IMR-90 (cell line): ENCODE results near the gene RBM23. TPM values are rescaled to one million over a fixed set of nuclear protein-coding genes. Genes with fewer than 3 reads are reported as not detected.
A peak's percentile ranks its signal among the peaks of the same experiment; 100 is the strongest.

ENCODE experiments used
- ATAC-seq: fragments of 200-7000 bp; cut with Tn5 transposase; 2 replicates; pipeline ENCODE4 v1.9.1; 2020; ENCODE audit warnings: low read depth, mild to moderate bottlenecking, moderate library complexity
- BruUV-seq: library from RNA; stranded (reverse); fragments of 400-500 nt; replicated peaks from 2 replicates; lab custom pipeline; 2021; lab: Mats Ljungman, UMichigan
- CTCF ChIA-PET: fragments of 300-600 bp; formaldehyde crosslinking; extraction: SDS; loops from one replicate; lab custom pipeline; 2021; ENCODE audit warnings: antibody characterized with exemption; lab: Yijun Ruan, JAX
- POLR2A ChIA-PET: fragments of 300-600 bp; sonication (Branson Sonifier 250); formaldehyde crosslinking; loops from one replicate; lab custom pipeline; 2022; ENCODE audit warnings: antibody characterized with exemption; ENCODE audit not compliant: unreplicated experiment; lab: Charles Lee
- DNase-seq: peaks from one replicate; pipeline ENCODE4 v3.0.0; 2013
- H2AFZ ChIP-seq: replicated peaks from 2 replicates; pipeline ENCODE3; 2013; ENCODE audit warnings: low read length, mild to moderate bottlenecking; ENCODE audit not compliant: poor library complexity
- H2AK5ac ChIP-seq: 2 replicates; pipeline ENCODE4 v1.6.1; 2013; ENCODE audit warnings: low read depth, low read length, inconsistent platforms
- H2AK9ac ChIP-seq: replicated peaks from 2 replicates; pipeline ENCODE3; 2013; ENCODE audit warnings: mild to moderate bottlenecking, low read depth, low read length, moderate library complexity; ENCODE audit not compliant: poor library complexity
- H2BK120ac ChIP-seq: 2 replicates; pipeline ENCODE4 v1.6.1; 2013; ENCODE audit warnings: low read depth, low read length, inconsistent platforms
- H2BK15ac ChIP-seq: 3 replicates; pipeline ENCODE4 v1.6.1; 2013; ENCODE audit warnings: low read depth, low read length, inconsistent platforms
- H2BK20ac ChIP-seq: 2 replicates; pipeline ENCODE4 v1.6.1; 2013; ENCODE audit warnings: low read depth, mild to moderate bottlenecking, inconsistent platforms, low read length, moderate library complexity
- H2BK5ac ChIP-seq: 2 replicates; pipeline ENCODE4 v1.6.1; 2013; ENCODE audit warnings: mild to moderate bottlenecking, low read depth, low read length, inconsistent platforms; ENCODE audit not compliant: poor library complexity, severe bottlenecking
- H3K14ac ChIP-seq: replicated peaks from 2 replicates; pipeline ENCODE4 v1.6.1; 2013; ENCODE audit warnings: low read depth, low read length, inconsistent platforms
- H3K18ac ChIP-seq: 2 replicates; pipeline ENCODE4 v1.6.1; 2013; ENCODE audit warnings: low read depth, low read length, control low read depth
- H3K23ac ChIP-seq: 2 replicates; pipeline ENCODE4 v1.6.1; 2013; ENCODE audit warnings: low read depth, low read length, inconsistent platforms
- H3K27ac ChIP-seq: 2 replicates; pipeline ENCODE4 v1.5.1; 2013; ENCODE audit warnings: mild to moderate bottlenecking, control low read depth, low read length; ENCODE audit not compliant: insufficient read depth
- H3K27me3 ChIP-seq: 2 replicates; pipeline ENCODE4 v1.6.1; 2013; ENCODE audit warnings: low read length; ENCODE audit not compliant: control insufficient read depth, insufficient read depth
- H3K36me3 ChIP-seq: 2 replicates; pipeline ENCODE4 v1.6.1; 2013; ENCODE audit warnings: low read length, mixed read lengths; ENCODE audit not compliant: control insufficient read depth, insufficient read depth
- H3K4ac ChIP-seq: 2 replicates; pipeline ENCODE4 v1.6.1; 2013; ENCODE audit warnings: low read depth, low read length, inconsistent platforms
- H3K4me1 ChIP-seq: 2 replicates; pipeline ENCODE4 v1.6.1; 2013; ENCODE audit warnings: low read length, mixed read lengths; ENCODE audit not compliant: control insufficient read depth, insufficient read depth
- H3K4me2 ChIP-seq: 2 replicates; pipeline ENCODE4 v1.6.1; 2013; ENCODE audit warnings: low read depth, mild to moderate bottlenecking, control low read depth, low read length, moderate library complexity
- H3K4me3 ChIP-seq: 2 replicates; pipeline ENCODE4 v1.5.1; 2013; ENCODE audit warnings: low read depth, mild to moderate bottlenecking, control low read depth, low read length, moderate library complexity; ENCODE audit not compliant: insufficient read depth
- H3K56ac ChIP-seq: 2 replicates; pipeline ENCODE4 v1.6.1; 2013; ENCODE audit warnings: low read length, inconsistent platforms; ENCODE audit not compliant: insufficient read depth; ENCODE audit errors: extremely low read depth
- H3K79me1 ChIP-seq, 2 experiments: 2 replicates each; pipeline ENCODE4 v1.6.1; 2013; ENCODE audit warnings: low read length in 2 of 2, inconsistent platforms in 1 of 2, low read depth in 1 of 2
- H3K9ac ChIP-seq: 2 replicates; pipeline ENCODE4 v1.6.1; 2013; ENCODE audit warnings: low read depth, low read length, control low read depth
- H3K9me1 ChIP-seq: 2 replicates; pipeline ENCODE4 v1.6.1; 2013; ENCODE audit warnings: low read length, inconsistent platforms; ENCODE audit not compliant: insufficient read depth
- H3K9me3 ChIP-seq: 2 replicates; pipeline ENCODE4 v1.6.1; 2013; ENCODE audit warnings: low read length; ENCODE audit not compliant: control insufficient read depth, insufficient read depth
- H4K20me1 ChIP-seq: 2 replicates; pipeline ENCODE4 v1.6.1; 2013; ENCODE audit warnings: low read length, inconsistent platforms; ENCODE audit not compliant: insufficient read depth
- H4K5ac ChIP-seq: 2 replicates; pipeline ENCODE4 v1.6.1; 2013; ENCODE audit warnings: mild to moderate bottlenecking, low read depth, low read length, control low read depth
- H4K8ac ChIP-seq, 2 experiments: 2 replicates each; pipeline ENCODE4 v1.6.1; 2013; ENCODE audit warnings: low read depth in 2 of 2, low read length in 2 of 2, control low read depth in 1 of 2, inconsistent platforms in 1 of 2
- H4K91ac ChIP-seq: 2 replicates; pipeline ENCODE4 v1.6.1; 2013; ENCODE audit warnings: low read depth, low read length, inconsistent platforms; ENCODE audit not compliant: insufficient read depth
- CEBPB ChIP-seq: IDR thresholded peaks from 2 replicates; pipeline ENCODE4 v1.6.1; 2012; ENCODE audit warnings: low read depth, low read length, improper control_type of control experiment
- CHD1 ChIP-seq: IDR thresholded peaks from 2 replicates; pipeline ENCODE4 v1.6.1; 2012; ENCODE audit warnings: low read depth, low read length, improper control_type of control experiment
- FOS ChIP-seq: fragments of 150-350 bp; IDR thresholded peaks from 2 replicates; pipeline ENCODE4 v1.6.1; 2016; ENCODE audit warnings: low read depth, low read length
- MAFK ChIP-seq: IDR thresholded peaks from 2 replicates; pipeline ENCODE4 v1.6.1; 2012; ENCODE audit warnings: low read depth, low read length, improper control_type of control experiment
- MAZ ChIP-seq: IDR thresholded peaks from 2 replicates; pipeline ENCODE4 v1.6.1; 2012; ENCODE audit warnings: low read depth, mild to moderate bottlenecking, low read length, improper control_type of control experiment, moderate library complexity, borderline replicate concordance
- MXI1 ChIP-seq: IDR thresholded peaks from 2 replicates; pipeline ENCODE4 v1.6.1; 2012; ENCODE audit warnings: low read depth, mild to moderate bottlenecking, low read length, moderate library complexity, borderline replicate concordance
- NFE2L2 ChIP-seq: fragments of 150-350 bp; IDR thresholded peaks from 2 replicates; pipeline ENCODE4 v1.6.1; 2016; ENCODE audit warnings: low read depth, mild to moderate bottlenecking, low read length
- POLR2A ChIP-seq: IDR thresholded peaks from 2 replicates; pipeline ENCODE4 v1.6.1; 2012; ENCODE audit warnings: mild to moderate bottlenecking, low read depth, low read length
- RAD21 ChIP-seq: IDR thresholded peaks from 2 replicates; pipeline ENCODE4 v1.6.1; 2012; ENCODE audit warnings: low read length, improper control_type of control experiment
- RCOR1 ChIP-seq: IDR thresholded peaks from 2 replicates; pipeline ENCODE4 v1.6.1; 2012; ENCODE audit warnings: mild to moderate bottlenecking, low read length, improper control_type of control experiment; ENCODE audit not compliant: insufficient replicate concordance
- RFX5 ChIP-seq: IDR thresholded peaks from 2 replicates; pipeline ENCODE4 v1.8.0; 2012; ENCODE audit warnings: low read depth, mild to moderate bottlenecking, low read length, moderate library complexity
- SMC3 ChIP-seq: fragments of 150-350 bp; IDR thresholded peaks from 2 replicates; pipeline ENCODE4 v1.6.1; 2016; ENCODE audit warnings: low read depth, mild to moderate bottlenecking, antibody characterized with exemption, low read length, moderate library complexity
- WGBS, 2 experiments: methylation state at CpG; one replicate each; pipeline versions ENCODE4 v1.1.5 to v1.1.7; 2013; ENCODE audit warnings: missing lambda C conversion rate in 2 of 2; ENCODE audit not compliant: insufficient read length in 1 of 2; ENCODE audit errors: extremely low coverage in 2 of 2; 5-methylcytosine and 5-hydroxymethylcytosine counted together
- dilution Hi-C: fragments of 300-500 bp; cut with HindIII; formaldehyde crosslinking; loops from one replicate; pipeline ENCODE4 v1.14.3; 2018; ENCODE audit warnings: low sequenced_read_pairs; ENCODE audit not compliant: unreplicated experiment
- in situ Hi-C: fragments of 300-500 bp; cut with MboI; formaldehyde crosslinking; loops from 3 replicates; pipeline ENCODE4 v1.14.3; 2019; ENCODE audit warnings: low sequenced_read_pairs, inconsistent platforms, mixed read lengths
- intact Hi-C: fragments of 100-400 bp; cut with micrococcal nuclease; formaldehyde crosslinking; loops from 2 replicates; pipeline ENCODE4 v1.10.0; 2022
- polyA plus RNA-seq, 3 experiments: library from polyadenylated mRNA; depleted of rRNA; stranded (reverse); fragments of >200 nt; gene quantifications; 2 replicates each; pipeline ENCODE4 v1.2.3, GENCODE V29; 2012; ENCODE audit warnings: low replicate concordance in 1 of 3
- total RNA-seq: library from RNA; depleted of rRNA; stranded (reverse); fragments of >200 nt; gene quantifications from 2 replicates; pipeline ENCODE4 v1.2.3, GENCODE V29; 2012
- TF ChIP-seq, protein P1 (sequence below): conservative IDR thresholded peaks from 2 replicates; pipeline ENCODE4 v1.5.1; 2012; ENCODE audit warnings: mild to moderate bottlenecking, low read depth, low read length, improper control_type of control experiment
- TF ChIP-seq, protein P2 (sequence below): fragments of 150-350 bp; IDR thresholded peaks from 2 replicates; pipeline ENCODE4 v1.6.1; 2017; ENCODE audit warnings: mild to moderate bottlenecking, antibody characterized with exemption, low read length, low read depth
- TF ChIP-seq, protein P3 (sequence below): fragments of 150-350 bp; IDR thresholded peaks from 2 replicates; pipeline ENCODE4 v1.6.1; 2016; ENCODE audit warnings: low read depth, mild to moderate bottlenecking, low read length, moderate library complexity, borderline replicate concordance

The RBM23 gene
- total and polyA plus RNA-seq, 2 of the 4 experiments (the other 2 are of a cell fraction), result 44.7 to 375 TPM

DNA sequence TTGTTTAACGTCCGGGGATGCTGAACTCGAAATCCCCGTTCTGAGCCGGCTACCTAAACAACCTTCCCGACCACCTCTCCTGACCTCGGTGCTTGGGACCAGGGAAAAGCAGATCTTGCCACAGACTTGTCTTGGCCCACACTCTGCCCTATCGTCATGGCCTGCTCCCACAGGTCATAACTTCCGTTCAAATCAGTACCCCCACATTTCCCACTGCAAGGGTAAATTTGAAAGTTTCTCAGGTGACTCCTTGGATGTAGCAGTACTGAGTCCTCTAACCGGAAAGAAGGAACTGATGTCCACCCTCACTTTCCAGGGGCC, 612 bp upstream of the RBM23 start:
- intact Hi-C loops, result loop anchor here (5.0 kb wide), 1 partner anchor 82 kb away; the partner anchor contains the start of gene MMP14
- peak overlapping the region; percentile 15 for H3K27ac ChIP-seq
- H3K4me3 ChIP-seq, result peak overlapping the region; percentile 27
- H4K5ac ChIP-seq, result peak overlapping the region; percentile 34
- peak overlapping the region; percentile 64 for H2AK5ac ChIP-seq
- WGBS, 2 experiments, result 11% methylated on average over 3 of the region's 10 CpGs; no CpG with 5 or more reads in 1 of the 2 experiments
- H3K23ac ChIP-seq, result 0 out of 2 replicates have a peak overlapping the region, but pooled peaks have one; percentile 15
- no TSS peak for BruUV-seq
- peaks cover 15 to 55% of the 10 kb centered on the region in 2 experiments for H3K79me1 ChIP-seq
- no peak overlapping the region for H3K18ac ChIP-seq
- ATAC-seq (peak; percentile 4), DNase-seq (no peak)
- H2BK5ac ChIP-seq, result peak overlapping the region; percentile 6
- no peaks in the 10 kb centered on the region for H3K9me3 ChIP-seq
- peak overlapping the region; percentile 18 for H2AK9ac ChIP-seq
- H4K20me1 ChIP-seq, result no peaks in the 10 kb centered on the region
- peak overlapping the region; percentile 44 for H3K4ac ChIP-seq
- H2BK120ac ChIP-seq, result no peak overlapping the region
- H3K27me3 ChIP-seq, result no peaks in the 10 kb centered on the region
- no peak overlapping the region for H2BK20ac ChIP-seq
- H3K14ac ChIP-seq, result peak overlapping the region; percentile 74
- ChIA-PET CTCF (interaction anchor here (1.5 to 1.9 kb wide), 2 partner anchors 8 to 10 kb away, joined by 5 to 8 read pairs; partner anchors contain the start of gene PRMT5), POLR2A (no interaction called here)
- H3K9me1 ChIP-seq, result peaks cover 8% of the 10 kb centered on the region
- peaks cover 26% of the 10 kb centered on the region for H3K36me3 ChIP-seq
- peak overlapping the region; percentile 63 for H3K4me2 ChIP-seq
- in situ Hi-C loops, result no loop called here
- no peak overlapping the region for H2BK15ac ChIP-seq
- H3K56ac ChIP-seq, result no peak overlapping the region; the same call in 1 of the 2 replicates
- H3K9ac ChIP-seq, result peak overlapping the region; percentile 23
- dilution Hi-C loops, result no loop called here
- H2AFZ ChIP-seq, result peak overlapping the region; percentile 87
- TF ChIP-seq NFE2L2 (no peak), MAZ (no peak), RFX5 (no peak), POLR2A (no peak), MAFK (no peak), MXI1 (no peak), SMC3 (no peak), CEBPB (no peak), RCOR1 (no peak), RAD21 (no peak), FOS (no peak), CHD1 (no peak)
- TF ChIP-seq, protein P1, sequence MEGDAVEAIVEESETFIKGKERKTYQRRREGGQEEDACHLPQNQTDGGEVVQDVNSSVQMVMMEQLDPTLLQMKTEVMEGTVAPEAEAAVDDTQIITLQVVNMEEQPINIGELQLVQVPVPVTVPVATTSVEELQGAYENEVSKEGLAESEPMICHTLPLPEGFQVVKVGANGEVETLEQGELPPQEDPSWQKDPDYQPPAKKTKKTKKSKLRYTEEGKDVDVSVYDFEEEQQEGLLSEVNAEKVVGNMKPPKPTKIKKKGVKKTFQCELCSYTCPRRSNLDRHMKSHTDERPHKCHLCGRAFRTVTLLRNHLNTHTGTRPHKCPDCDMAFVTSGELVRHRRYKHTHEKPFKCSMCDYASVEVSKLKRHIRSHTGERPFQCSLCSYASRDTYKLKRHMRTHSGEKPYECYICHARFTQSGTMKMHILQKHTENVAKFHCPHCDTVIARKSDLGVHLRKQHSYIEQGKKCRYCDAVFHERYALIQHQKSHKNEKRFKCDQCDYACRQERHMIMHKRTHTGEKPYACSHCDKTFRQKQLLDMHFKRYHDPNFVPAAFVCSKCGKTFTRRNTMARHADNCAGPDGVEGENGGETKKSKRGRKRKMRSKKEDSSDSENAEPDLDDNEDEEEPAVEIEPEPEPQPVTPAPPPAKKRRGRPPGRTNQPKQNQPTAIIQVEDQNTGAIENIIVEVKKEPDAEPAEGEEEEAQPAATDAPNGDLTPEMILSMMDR, result no peak
- TF ChIP-seq, protein P2, sequence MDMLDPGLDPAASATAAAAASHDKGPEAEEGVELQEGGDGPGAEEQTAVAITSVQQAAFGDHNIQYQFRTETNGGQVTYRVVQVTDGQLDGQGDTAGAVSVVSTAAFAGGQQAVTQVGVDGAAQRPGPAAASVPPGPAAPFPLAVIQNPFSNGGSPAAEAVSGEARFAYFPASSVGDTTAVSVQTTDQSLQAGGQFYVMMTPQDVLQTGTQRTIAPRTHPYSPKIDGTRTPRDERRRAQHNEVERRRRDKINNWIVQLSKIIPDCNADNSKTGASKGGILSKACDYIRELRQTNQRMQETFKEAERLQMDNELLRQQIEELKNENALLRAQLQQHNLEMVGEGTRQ, result no peak
- TF ChIP-seq, protein P3, sequence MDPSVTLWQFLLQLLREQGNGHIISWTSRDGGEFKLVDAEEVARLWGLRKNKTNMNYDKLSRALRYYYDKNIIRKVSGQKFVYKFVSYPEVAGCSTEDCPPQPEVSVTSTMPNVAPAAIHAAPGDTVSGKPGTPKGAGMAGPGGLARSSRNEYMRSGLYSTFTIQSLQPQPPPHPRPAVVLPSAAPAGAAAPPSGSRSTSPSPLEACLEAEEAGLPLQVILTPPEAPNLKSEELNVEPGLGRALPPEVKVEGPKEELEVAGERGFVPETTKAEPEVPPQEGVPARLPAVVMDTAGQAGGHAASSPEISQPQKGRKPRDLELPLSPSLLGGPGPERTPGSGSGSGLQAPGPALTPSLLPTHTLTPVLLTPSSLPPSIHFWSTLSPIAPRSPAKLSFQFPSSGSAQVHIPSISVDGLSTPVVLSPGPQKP, result no peak
- H4K91ac ChIP-seq, result no peak overlapping the region
- peaks cover 9% of the 10 kb centered on the region for H3K4me1 ChIP-seq
- H4K8ac ChIP-seq, result peak overlapping the region; percentile 27 to 84
